AML-193 (cell line): Measurements from ENCODE around the gene CLDN19.
"Not testable (repeated sequence)": the region's sequence is repeated elsewhere in the genome, so short reads cannot be mapped to it uniquely, and the experiment has no call there.

Source experiments
- DNase-seq, 2 experiments: peaks; one replicate each; lab custom pipeline; 2025; lab: John Stamatoyannopoulos, UW

CLDN19 gene

DNA sequence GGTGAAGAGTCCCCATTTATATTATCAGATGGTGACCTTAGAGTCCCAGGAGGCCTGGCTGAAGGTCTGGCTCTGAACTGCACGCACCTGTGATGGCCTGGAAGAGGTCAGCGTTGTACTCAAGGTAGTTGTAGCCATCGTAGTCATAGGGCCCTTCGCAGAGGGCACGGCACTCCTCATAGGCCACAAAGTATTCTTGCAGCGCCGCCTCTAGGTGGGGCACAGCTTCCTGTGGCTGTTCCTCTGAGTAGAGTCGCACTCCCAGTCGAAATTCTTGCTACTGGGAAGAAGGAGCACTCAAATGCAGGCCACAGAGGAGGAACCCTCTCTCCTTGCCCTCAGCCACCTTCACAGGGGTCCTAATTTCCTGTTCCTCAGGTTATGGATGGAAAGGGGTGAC is 19.1 kb upstream of the CLDN19 start:
- DNase-seq = no peak

DNA sequence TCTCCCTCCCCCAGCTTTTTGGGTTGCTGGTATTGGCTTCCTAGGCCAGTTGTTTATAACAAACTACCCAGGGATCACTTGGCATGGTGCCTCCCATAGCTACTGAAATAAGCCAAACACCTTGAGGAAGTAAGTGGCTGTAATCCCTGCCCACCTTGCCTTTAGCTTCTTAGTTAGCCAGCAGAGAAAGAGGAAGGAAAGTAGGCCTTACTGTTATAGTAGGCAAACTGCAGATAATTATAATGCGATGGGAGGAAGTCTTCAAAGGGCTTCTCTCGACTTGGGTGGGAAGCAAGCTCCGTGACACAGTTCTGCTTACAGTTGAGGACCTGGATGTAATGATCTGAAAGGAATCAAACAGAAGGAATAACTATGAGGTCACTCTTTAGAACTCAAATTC is 18.6 kb upstream of the CLDN19 start:
- DNase-seq = no peak

DNA sequence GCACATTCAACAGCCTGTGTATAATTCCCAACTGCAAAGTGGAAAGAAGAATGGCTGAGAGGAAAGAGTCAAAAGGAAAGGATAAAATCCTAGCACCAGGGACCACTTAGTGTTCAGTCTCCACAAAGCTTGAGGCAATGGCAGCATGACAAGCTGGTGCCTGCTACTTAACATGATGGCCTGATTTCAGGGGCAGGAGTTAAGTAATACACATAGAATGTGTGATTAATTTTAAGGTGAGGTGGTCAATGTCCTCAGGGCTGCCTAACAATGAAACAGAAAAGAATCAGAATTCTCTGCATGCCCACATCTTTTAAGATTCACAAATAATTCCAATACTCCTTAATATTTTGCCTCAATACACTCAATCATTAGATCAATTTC is 17.8 kb upstream of the CLDN19 start:
- DNase-seq = no peak

DNA sequence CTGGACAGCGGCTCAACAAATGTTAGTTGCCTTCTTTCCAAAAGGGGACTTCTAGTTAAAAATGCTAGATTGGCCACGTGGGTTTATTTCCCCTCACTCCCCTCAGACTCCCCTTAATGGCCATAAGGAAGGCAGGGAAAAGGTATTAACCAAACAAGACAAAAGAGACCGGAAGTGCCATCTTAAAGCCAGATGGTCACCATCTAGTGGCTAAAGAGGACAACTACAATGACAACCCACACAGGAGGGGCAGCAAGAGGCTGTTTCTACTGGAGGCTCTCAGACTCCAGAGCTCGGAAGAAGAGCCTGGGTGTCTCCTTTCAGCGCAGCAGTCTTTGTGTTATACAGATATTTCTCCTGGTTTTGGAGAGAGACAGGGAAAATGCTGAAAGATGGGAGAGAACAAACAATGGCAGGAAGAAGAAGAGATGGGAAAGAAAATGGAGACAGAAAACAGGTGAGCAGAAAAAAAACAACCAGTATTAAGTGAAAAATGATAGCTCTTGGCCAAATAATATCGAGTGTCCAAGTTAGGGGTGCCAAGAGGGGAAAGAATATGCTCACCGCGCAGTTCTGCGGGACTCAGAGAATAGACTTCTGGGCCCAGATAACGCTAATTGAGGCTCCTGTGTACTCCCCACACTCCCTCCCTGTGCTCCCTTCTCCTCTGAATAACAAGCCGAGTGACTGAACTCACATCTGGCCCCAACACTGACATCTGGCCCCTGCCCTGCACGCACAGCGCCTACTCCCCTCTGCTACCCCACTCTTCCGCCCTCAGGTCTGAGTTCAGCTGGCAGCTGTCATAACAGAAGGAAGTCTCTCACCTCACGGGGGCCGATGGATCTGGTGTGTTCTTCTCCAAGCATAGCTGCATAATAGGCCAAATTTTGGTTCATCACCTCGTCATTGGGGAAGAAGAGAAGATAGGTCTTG is 17.2 kb upstream of the CLDN19 start:
- peak; percentile 72 to 74 for DNase-seq

DNA sequence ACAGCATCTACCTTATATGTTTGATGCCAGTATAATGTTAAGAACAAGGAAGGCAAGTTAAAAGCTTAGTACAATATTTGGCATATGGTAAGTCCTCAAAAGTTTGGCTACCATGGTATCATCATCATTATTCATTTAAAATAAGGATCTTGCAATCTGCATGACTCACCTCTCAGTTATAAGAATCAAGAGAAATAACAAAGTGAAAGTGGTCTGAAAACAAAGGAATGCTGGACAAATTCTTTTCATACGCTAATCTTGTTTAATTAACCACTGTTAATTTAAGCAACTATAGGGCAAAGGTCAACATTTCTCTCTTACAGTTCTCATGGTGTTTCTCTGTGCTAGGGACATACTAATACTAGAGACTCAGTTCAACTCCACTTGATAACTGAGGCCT is 13.0 kb upstream of the CLDN19 start:
- DNase-seq = no peak

DNA sequence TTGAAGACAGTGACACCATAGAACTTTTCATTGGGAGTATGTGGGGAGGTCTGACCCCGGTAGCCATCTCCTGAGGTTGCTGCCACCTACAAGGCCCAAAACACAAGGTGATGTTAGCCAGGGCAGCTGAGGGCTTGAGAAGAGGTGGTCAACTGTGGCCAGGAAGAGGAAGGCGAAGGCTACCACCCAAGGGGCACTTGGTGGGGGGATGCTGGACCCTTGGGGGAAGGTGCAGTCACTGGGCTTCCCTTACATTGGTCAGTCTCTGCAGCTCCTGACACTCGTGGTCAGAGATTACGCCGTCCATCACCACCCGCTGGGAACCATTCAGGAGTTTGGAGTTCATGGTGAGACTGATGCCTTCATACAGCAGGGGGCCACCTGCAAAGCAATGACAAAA is 12.2 kb upstream of the CLDN19 start:
- no peak for DNase-seq

DNA sequence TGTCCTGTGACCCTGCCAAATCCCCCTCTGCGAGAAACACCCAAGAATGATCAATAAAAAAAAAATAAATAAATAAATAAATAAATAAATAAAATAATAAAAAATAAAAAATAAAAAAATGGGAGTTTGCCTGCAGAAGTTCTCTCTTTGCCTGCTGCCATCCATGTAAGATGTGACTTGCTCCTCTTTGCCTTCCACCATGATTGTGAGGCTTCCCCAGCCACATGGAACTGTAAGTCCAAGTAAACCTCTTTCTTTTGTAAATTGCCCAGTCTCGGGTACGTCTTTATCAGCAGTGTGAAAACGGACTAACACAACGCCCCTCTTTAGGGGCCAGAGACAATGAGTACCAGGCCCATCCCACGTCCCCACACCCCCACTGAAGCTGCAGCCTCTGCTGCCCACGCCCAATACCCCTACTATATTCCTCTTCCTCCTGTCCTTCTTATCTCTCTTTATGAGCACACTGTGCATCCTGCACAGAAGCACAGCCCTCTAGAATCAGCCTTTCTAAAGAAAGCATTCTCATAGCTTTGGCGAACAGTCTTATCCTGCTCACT is 11.6 kb upstream of the CLDN19 start:
- not testable (repeated sequence) for DNase-seq

DNA sequence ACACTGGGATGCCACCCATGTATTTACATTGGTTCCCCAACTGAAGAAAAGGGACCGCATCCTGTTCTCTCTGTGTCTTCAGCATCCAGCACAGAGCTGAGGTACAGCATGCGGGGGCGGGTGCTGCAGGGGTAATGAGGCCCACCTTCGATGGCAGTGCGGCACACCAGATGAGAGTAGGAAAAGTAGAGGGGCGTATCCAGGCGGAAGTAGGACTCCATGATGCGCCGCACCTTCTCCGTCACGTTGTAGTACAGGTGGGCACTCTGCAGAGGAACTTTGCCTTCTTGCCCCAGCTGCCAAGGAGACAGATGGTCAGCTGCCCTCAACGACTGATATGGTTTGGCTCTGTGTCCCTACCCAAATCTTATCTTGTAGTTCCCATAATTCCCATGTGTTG is 10.0 kb upstream of the CLDN19 start:
- no peak for DNase-seq

DNA sequence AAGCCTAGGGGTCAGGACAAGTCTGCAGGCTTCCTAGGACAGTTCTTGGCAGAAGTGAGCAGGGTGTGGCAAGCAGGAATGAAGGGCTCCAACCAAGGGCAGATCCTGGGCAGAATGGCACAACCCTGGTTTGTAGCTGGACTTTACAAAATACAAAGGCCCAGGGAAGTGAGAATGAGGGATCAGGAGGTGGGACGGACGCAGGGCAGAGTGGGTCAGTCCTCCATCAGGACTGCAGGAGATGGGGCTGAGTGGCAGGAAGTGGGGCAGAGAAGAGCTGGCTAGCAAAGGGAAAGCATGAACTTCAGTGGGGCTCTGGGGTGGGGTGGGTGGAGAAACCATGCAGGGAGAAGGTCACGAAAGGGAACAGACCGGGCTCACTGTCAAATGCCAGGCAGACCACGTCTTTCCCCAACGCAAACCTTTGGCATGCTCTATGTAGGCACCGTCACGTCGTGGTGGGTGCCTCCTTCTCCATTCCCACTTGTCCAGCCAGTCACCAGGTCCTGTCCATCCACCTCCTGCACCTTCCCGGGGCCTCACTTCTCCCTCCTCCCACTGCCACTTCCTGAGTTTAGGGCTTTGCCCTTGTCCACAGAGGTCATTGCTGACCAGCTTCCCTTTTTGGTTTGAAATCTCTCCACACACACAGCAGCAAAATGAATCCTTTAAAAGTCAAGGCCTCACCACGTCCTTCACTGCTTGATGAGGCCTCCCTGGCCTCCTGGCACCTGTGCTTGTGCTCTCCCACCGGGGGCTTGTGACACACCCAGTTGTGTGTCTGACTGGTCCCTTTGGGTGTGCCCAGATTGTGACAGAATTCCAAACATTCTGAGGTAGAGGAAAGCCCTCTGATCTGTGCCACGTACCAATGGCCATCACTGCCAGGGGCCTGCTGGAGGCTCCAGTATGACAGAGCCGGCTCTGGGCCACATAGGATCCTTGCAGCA is 8.7 kb upstream of the CLDN19 start:
- no peak for DNase-seq

DNA sequence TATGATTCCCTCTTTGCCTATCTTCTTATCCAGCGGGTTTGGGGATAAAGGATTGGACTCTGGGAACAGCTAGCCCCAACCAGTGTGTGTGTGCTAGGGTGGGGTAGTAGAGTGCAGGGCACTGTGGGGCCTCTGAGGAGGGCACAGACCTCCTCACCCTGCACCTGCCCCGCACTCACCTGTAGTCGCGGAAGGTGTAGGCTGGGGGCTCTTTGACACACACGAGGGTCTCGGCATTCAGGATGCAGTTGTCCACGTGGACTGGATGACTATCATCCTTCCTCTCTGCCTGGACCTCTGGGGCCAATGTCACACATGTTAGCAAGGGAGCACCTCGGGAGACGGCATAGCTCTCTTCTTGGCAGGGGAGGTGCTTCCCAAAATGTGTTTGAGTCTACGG is 8.0 kb upstream of the CLDN19 start:
- DNase-seq = no peak

DNA sequence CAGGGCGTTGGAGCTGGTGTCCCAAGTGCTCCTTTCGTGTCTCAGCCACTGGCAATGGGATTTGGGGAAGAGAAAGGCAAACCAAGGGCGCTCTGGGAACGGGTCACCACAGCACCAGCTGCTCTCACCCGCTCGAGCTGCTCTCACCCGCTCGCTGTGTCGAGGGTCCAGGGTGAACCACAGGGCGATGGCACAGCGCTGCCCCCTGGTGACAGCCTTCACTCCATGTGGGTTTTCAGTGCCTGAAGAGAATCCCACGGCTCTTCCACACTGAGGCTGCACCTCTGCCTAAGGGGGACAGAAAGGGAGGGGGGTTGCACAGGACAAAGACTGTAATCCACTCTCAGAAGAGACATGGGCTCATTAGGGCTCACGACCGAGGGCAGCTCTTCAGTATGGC is 7.1 kb upstream of the CLDN19 start:
- DNase-seq = no peak

DNA sequence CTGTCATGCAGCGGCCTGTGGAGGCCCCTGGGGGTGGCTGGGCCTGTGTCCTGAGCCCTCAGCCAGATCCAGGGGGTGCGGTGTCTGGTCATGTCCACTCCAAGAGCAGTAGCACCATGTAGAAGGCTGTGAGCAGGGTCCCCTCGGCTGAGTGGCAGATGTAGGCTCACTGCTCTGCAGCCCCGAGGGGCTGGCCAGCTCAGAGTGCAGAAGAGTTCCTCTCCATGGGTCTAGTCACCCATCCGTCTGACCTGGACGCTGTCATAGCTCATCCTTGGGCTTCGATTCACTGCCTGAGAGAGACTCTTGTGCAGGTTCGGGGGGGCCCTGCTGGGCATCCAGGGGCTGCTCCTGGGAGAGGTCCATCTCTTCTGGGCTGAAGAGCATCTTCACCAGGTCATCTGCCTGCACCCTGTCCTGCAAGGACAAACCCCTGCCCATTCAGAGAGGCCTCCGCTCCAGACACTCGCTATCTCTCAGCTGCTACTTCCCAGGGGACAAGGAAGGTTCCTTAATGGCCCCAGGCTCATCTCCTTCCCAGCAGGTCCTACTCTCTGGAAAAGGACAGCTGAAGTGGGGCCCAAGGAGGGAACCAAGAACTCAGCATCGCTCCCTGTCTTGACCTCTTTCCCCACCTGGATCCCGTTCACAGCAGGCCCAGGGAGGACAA is 6.5 kb upstream of the CLDN19 start:
- DNase-seq = no peak

DNA sequence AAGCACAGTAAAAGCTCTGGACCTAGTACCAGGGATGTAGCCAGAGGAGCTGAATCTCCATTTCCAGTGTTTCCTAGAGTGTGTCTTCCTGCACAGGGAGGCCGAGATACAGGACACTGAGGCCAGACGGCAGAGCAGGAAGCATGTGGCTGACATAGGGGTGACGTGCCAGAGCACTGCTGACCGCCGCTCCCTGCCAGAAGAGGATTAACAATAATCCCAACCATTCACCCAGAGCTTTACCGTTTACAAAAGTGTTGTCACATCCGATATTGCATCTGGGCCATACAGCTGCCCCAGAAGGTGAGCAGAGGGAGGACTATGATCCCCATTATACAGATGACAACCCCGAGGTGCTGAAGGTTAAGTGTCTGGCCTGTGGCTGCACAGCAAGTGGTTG is 5.8 kb upstream of the CLDN19 start:
- no peak for DNase-seq

DNA sequence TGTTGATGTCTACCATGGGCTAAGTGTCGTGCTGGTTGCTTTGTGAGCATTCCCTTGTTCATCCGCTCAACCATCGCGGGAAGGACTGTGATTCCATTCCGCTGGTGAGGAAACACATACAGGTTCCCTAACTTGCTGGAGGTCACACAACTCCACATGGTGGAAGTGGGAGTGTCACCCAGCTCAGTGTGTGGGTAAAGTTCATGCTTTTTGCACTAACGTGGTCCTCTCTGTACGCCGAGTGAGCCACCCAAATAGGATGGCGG is 4.0 kb upstream of the CLDN19 start:
- no peak for DNase-seq

DNA sequence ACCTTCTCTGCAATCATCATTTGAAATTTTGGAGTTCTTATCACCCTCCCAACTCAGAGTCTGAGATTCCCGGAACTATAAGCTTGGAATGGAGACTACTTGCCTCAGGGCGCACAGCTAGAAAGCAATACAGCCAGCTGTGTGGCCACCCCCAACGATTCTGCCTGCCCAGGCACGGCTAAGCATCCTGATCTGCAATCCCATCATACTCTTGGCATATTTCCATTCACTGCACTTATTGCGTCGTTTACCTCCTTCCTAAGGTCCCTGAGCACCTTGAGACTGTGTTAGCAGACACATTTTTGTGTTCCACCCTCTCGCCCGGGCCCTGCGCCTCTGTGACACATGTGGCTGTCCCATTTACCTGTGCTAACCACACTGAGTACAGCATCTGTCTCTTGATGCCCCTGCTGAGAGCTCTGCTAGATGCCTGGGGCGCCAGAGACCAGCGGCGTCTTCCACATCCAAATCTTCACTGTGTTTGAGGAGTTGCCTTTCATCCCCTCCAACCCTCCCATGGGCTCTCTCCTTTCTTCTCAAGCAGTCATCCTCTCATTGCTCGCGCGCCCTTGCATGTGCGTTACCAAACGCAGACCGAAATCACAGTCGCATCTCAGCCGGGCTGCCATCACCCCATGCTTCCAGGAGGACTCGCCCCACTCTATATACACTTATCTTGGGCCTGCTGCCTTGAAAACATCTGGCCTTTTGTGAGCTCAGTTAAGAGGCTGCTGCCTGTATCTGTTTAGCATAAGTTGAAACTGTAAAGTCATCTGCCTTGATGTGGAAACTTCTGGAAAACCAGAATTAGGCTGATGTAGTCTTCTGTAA is 3.5 kb upstream of the CLDN19 start:
- DNase-seq = no peak

DNA sequence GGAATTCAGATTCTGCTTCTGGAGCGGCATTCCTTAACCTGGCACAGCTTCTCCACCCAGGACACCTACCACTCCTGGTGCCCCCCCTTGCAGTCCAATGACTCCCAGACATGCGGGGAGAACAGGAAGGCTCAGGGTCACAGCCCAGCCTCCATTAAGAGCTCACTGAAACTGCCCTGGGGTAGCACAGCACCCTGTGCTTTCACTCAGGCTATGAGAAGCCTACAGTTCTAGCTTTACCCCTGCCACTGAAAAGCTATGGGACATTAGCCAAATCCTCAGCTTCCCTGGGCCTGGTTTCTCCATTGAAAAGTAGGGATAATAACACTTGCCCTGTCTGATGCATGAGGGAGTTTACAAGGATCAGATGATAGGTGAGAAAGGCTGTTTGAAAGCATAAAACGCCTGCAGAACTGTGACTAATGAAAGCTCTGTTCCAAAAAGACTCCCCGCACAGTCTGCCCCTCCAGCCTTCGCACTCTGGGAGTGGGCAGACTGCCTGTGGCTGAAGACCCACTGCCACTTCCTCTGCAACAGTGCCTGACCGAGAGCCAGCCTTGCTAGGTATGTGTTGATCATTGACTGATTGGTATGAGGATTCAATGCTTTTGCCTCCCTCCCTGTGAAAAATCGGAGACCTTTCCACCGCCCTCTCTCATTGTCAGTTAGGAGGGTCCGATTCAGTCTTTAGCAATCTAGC is 2.7 kb upstream of the CLDN19 start:
- DNase-seq = no peak

DNA sequence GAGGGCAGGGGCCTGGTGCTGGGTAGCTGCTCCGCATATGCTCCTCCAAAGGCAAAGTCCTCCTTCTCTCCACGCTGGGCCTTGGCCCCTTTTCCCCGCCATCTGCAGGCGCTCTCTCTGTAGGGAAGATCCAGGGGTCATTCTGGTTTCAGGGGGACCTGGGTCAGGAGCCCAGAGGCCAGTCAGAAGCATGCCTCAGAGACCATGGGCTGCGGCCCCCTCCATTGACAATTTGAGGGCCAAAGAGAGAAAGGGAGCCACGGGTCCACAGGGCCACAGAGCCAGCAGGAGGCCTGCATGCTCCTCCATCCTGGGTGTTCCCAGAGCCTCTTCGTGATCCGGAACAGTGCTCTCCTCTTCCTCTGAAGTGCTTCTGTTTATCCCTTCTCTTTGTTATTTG is 2.1 kb upstream of the CLDN19 start:
- DNase-seq = no peak

DNA sequence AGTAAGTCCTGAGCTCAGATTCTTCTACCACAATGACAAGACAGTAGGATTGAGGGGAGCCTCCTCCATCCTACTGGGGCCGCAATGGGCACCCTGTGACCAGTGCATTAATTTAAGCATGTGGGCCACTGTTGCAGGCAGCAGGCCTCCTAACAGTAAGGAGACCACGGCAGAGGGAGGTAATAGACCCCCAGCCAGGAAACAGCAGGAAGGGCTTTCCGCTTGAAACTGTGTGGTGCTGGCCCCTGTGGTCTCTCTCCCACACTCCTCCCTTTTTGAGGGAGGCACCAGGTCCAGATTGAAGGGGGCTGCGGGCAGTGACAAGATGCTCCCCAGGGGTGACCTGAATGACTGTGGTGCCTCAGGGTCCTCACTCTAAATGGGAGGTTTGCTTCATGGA is 1.7 kb upstream of the CLDN19 start:
- DNase-seq = no peak

DNA sequence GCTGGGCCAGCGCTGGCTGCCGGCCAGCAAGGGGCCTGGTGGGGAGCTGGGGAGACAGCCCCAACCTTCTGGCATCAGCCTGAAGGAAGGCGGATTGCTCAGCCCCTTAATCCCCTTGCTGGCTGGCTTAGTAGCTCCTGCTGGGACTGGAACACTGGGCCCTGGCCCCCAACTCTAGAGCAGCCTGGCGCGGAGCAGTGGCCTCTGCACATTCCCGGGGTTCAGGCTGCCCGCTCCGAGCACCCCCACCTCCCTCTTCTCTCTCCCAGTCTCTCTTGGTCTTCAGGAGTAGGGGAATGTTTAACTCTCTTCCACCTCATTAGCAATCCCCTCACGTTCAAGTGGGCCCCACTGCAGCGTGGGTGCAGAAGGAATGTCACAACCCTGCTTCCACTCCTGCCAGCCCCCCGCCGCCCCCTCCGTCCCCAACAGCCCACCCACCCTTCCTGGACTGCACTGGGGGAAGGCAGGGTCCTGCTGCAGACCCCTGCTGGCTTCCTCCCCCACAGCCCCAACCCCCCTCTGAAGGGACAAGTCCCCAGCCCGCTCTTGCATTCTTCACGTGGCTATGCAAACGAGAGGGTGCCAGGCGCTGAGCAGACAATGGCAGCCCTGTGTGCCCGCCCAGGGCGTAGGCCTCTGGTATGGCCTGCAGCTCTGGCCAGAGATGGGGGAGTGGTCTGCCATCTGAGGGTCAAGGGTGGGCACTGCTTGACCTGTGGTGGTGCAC is 980 bp upstream of the CLDN19 start:
- no peak for DNase-seq

DNA sequence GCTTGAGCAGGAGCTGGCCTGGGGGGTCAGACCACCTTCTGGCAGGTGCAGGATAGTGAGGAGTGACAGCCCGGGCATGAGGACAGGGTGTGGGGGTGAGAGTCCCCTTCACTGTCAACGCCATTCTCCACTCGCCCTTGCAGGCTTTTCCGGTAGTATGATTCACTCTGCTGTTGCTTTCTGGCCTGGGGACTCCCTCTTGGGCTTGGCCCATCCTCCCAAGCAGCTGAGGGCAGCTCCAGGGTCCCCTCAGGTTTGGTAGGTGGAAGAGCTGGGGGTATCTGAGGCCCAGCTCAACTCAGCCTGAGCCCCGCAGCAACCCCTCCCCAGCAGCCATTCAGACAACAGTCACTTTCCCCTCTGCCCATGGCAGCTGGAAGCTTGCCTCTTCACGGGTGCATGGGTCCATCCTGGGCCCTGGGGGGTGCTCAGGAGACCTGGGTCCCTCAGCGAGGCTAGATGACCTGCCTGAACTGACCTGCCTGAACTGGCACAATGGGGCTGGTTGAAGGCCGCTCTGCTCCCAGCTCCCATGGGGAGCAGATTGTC is 1.3 kb downstream of the CLDN19 start:
- DNase-seq = no peak
